Measurements from ENCODE around the gene STX18.
"Not testable (repeated sequence)": the region's sequence is repeated elsewhere in the genome, so short reads cannot be mapped to it uniquely, and the experiment has no call there.

Gene STX18

GRCh38 chr4:4507403-4507802 lies 34.4 kb downstream of the STX18 start:
- no peak for DNase-seq

GRCh38 chr4:4506961-4507360 lies 34.9 kb downstream of the STX18 start:
- DNase-seq = no peak

- DNase-seq = not testable (repeated sequence)
These were observed 36.6 kb downstream of the STX18 start for GRCh38 chr4:4505211-4505610.

- no peak for DNase-seq
These were observed 37.1 kb downstream of the STX18 start for GRCh38 chr4:4504783-4505182.

- no peak for DNase-seq
These were observed 39.0 kb downstream of the STX18 start for GRCh38 chr4:4502694-4503311.

- DNase-seq = no peak
These were observed 40.2 kb downstream of the STX18 start for GRCh38 chr4:4501679-4502078.

GRCh38 chr4:4499438-4500123 lies 42.3 kb downstream of the STX18 start:
- DNase-seq = no peak

- DNase-seq = no peak
These were observed 45.1 kb downstream of the STX18 start for GRCh38 chr4:4496592-4497372.

GRCh38 chr4:4494882-4495281 lies 47.0 kb downstream of the STX18 start:
- no peak for DNase-seq

GRCh38 chr4:4492161-4492847 lies 49.5 kb downstream of the STX18 start:
- no peak for DNase-seq

GRCh38 chr4:4491396-4491893 lies 50.4 kb downstream of the STX18 start:
- no peak for DNase-seq

- DNase-seq = no peak
These were observed 51.0 kb downstream of the STX18 start for GRCh38 chr4:4490816-4491215.

- DNase-seq = no peak
These were observed 51.8 kb downstream of the STX18 start for GRCh38 chr4:4490041-4490440.

- peak; percentile 91 for DNase-seq
These were observed 53.1 kb downstream of the STX18 start for GRCh38 chr4:4488405-4489404.

- peak; percentile 50 for DNase-seq
These were observed 54.9 kb downstream of the STX18 start for GRCh38 chr4:4486969-4487368.

GRCh38 chr4:4485806-4486205 lies 56.0 kb downstream of the STX18 start:
- DNase-seq = no peak

GRCh38 chr4:4481399-4481994 lies 60.4 kb downstream of the STX18 start:
- DNase-seq = no peak

GRCh38 chr4:4480685-4481398 lies 61.0 kb downstream of the STX18 start:
- peak; percentile 28 for DNase-seq

GRCh38 chr4:4480205-4480604 lies 61.6 kb downstream of the STX18 start:
- DNase-seq = no peak

GRCh38 chr4:4479366-4479765 lies 62.5 kb downstream of the STX18 start:
- no peak for DNase-seq

GRCh38 chr4:4477796-4478195 lies 64.1 kb downstream of the STX18 start:
- DNase-seq = no peak

Data from DMS53 (cell line).